Fibroblast of peridontal ligament (primary cell): Measurements from ENCODE around the gene TMEM98.
A peak's percentile ranks its signal among the peaks of the same experiment; 100 is the strongest.
"Not testable (repeated sequence)": the region's sequence is repeated elsewhere in the genome, so short reads cannot be mapped to it uniquely, and the experiment has no call there.

Source experiments
- DNase-seq: peaks from one replicate; pipeline ENCODE4 v3.0.0-alpha.2; 2010; ENCODE audit errors: extremely low read depth

Gene TMEM98, protein sequence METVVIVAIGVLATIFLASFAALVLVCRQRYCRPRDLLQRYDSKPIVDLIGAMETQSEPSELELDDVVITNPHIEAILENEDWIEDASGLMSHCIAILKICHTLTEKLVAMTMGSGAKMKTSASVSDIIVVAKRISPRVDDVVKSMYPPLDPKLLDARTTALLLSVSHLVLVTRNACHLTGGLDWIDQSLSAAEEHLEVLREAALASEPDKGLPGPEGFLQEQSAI

DNA sequence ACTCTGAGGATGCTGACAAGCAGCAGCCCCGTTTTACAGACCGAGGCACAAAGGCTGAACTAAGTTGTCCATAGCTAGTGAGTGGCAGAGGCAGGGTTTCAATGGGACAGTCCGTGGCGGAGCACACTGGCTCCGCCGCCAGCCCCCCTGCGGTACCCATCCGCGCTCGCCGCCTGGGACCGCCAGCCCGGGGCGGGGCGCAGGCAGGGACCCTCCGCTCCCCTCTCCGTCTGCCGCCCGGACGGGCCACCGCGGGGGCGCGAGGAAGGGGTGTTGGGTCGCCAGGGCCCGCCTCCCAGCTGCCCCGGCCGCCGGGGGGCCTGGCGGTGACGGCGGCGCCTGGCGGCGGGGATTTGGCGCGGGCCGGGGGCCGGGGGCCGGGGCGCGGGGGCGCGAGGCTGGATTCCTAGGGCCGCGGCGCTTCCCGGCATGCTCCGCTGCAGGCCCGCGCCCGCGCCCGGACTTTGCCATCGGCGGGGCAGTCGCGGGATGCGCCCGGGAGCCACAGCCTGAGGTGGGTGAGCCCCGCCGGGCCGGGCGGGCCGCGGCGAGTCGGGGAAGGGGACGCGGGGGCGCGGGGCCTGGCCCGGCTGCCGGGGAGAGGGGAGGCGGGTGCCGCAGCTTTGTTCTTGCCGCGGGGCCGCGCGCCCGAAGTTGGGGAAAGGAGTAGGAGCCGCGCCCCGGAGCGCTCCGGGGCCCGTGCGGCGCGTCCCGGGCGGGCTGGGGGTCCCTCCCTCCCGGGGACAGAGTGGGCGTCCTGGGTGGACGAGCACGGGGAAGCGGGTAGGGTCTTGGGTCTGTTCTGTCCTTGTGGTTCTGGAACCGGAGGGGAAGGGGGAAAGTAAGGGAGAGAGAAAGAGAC lies at the start of gene TMEM98:
Gene TMEM98 (plus strand): TSS at position 430 of the 862 bp plus-strand sequence. CDS start 3,376 bp downstream, outside the sequence.
- DNase-seq, result peak; percentile 23

DNA sequence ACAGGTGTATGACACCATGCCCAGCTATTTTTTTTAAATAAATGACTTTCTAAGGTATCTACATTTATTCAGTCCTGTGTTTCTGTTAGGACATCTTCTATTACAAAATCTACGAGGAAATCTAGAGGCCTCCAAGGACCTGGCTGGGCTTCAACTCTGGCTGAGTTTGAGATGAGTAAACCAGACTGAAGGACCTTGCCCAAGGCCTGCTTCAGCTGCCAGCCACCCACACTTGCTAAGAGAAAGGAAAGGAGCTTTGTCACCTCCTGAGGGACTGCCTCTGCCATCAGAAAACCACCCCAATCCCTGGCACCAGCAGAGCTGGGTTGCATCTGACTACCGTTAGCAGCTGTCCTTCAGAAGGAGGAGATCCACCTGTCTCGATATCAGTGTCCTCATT lies 49.7 kb upstream of the TMEM98 start:
- DNase-seq, result peak; percentile 70

DNA sequence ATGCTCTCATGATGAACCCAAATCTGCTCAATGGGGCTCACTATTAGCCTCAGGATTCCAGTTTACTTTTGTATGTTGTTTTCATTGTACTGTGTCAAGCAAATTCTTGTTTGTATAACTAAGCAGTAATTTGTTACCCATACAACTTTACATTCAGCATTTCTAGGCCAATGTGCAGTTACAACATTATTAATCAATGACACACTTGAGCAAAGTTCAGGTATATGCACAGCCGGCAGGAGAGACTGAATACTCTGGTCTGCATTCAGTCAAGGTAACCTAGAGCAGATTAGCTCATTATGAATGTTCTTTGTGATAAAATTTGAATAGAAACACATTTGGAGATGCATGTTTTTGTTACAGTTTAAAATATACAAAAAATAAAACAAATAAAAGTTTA lies 48.8 kb upstream of the TMEM98 start:
- no peak for DNase-seq

DNA sequence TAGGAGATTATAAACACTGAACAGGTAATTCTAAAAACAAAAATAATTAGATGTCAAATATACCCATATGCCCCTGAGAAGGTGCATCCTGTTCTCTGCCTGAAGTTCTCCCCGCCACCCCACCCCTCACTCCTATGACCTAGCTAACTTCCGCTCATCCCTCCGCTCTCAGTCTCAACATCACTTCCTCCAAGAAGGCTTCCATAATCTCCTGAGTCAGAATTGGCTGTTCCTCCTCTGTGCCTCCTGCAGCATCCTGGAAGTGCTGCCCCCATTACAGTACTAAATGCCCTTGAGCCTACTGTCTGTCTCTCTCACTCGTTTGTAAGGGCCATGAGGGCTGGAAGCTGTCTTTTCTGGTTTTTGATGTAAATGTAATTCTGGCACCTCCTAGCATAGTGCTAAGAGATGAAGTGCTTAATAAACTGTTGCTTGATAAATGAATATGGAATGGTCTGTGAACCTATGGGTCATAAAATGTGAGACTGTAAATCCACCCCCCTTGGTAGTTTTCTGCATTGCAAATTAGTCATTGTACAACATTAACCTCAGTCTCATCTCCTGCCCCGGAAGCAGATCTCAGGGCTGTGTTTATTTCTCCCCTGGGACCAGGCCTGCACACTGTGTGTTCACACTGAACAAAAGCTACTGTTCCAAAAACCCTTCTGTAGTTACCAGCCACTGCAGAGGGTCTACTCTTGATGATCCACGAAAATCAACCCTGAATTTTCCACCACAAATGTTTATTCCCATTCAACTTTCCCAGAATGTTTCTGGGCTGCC lies 47.1 kb upstream of the TMEM98 start:
- DNase-seq, result no peak

DNA sequence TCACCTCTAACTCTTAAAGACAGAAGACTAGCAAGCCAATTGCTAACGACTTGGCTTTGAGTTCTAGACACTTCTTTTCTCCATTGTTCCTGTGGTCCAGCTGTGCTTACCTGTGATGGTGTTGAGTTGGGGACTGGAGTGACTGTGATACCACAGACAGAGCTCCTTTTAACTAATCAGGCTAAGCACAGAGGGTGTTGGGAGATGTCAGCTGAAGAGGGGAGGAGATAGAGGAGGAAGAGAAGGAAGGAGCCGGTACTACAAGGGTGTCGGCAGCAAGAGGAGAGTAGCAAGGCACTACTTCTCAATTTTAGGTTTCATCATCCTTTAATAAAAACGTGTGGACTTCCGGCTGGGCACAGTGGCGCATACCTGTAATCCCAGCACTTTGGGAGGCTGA lies 45.9 kb upstream of the TMEM98 start:
- no peak for DNase-seq

DNA sequence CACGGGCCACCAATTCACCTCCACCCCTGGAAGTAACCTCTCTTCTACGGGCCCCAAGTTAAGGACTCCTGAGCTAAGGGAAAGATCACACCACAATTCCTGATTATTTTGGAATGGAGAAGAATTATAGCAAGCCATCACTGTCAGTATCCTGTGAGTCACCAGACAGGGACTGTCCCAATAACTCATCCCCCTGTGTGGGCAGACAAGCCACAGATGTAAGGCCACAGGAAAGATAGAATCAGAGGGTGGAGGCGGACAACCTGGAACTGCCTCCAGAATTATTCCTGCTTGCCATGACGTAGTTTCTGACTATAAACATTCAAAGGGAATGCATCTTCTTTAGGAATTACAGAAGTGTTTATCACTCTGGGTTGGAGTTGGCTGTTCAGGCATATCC lies 45.2 kb upstream of the TMEM98 start:
- DNase-seq, result no peak

DNA sequence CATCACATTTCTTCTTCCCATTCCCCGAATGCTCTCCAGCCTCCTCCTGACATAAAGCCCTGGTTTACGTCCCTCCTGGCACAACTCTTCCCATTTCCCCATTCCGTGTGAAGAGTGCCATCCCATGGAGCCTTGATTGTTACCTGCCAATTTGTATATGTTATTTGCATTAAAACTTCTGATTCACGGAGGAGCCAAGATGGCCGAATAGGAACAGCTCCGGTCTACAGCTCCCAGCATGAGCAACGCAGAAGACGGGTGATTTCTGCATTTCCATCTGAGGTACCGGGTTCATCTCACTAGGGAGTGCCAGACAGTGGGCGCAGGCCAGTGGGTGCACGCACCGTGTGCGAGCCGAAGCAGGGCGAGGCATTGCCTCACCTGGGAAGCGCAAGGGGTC lies 41.0 kb upstream of the TMEM98 start:
- not testable (repeated sequence) for DNase-seq

DNA sequence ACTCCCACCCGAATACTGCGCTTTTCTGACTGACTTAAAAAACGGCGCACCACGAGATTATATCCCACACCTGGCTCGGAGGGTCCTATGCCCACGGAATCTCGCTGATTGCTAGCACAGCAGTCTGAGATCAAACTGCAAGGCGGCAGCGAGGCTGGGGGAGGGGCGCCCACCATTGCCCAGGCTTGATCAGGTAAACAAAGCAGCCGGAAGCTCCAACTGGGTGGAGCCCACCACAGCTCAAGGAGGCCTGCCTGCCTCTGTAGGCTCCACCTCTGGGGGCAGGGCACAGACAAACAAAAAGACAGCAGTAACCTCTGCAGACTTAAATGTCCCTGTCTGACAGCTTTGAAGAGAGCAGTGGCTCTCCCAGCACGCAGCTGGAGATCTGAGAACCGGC lies 40.5 kb upstream of the TMEM98 start:
- not testable (repeated sequence) for DNase-seq

DNA sequence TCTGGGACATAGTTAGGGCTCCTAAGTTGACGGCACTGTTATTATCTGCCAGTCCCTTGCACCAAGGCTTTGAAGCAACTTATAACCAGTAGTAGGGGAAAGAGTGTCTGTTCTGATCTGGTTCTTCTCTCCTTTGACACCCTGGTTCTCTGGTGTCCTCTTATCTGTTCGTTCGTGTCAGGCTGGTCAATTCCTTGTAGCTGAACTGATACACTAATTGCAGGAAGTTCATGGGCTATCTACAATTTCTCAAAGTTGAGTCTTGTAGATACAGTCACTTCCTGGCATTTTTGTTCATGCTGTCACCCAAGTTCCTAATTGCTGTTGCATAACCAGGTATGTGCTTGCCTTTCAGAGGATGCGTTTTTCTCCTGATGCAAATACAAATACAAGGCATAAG lies 33.7 kb upstream of the TMEM98 start:
- DNase-seq, result no peak

DNA sequence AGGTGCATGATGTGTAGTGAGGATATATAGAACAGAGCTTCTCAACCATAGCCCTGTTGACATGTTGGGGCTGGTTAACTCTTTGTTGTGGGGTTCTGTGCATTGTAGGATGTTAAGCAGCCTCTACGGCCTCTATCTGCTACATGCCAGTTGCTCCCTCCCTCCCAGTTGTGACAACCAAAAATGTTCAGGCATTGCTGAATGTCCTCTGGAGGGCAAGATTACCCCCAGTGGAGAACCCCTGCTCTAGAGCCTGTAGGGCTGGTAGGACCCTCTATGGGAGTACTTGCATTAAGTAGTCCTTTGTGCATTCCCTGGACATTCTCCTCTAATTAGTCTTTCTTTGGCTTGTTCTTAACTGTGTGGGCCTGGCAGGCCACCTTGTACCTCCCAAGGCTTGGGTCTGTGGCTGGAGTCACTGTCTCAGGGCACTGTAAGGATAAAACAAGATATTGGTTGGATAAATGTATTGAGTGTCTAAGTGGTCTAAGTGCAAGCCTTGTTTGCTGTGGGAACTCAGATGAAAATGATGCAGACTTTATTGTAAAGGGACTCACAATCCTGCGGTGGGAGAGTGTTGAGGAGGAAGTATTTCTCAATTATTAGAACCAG lies 31.2 kb upstream of the TMEM98 start:
- DNase-seq, result no peak

DNA sequence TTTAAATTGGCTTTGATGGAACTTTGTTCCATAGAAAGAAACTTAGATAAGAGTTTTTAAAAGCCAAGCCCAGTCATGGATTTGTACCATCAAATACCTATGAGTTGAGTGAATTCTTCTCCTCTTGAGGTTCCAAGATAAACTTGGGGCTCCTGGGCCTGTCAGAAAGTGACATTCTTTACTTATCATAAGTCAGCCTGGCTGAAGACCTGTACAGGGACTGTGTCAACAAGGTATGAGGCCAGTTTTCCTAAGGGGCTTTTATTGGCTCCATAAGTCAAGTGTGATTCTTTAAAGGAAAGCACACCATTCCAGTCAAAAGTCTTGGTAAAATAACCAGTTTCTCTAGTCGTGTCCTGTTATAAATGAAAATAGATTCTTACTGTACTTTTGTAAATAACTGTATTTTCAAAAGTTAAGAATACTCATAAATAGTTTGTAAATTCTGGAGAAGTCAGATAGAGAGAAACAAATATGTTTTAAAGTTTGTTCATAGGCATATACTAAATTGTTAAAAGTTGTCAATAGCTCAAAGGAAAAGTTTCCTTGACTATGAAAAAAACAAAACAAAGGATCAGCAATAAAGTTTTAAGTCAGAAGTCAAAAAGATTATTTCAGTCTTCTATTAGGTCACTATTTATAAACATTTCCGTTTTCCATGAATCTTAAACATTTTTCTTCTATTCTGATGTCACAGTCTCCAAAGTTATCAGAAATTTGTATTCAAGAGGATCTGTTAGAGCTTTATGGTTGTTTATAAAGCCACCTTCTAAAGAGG lies 28.5 kb upstream of the TMEM98 start:
- no peak for DNase-seq

DNA sequence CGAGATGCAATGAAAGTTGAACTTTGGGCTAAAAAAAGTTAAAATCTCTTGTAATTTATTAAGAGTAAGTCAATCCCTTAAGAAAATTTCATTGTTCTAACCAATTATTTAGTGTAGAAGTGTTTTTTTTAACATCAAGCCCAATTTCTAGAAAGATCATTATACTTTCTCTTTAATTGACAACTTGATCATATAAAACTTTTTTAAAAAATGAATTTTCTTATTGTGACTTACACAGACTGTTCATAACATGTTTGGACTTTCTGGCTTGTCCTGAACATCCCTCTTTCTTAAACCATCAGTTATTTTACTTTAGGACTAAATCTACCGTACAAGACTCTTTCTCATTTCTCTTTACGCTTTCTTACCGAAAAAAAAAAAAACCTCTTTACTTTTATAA lies 26.2 kb upstream of the TMEM98 start:
- DNase-seq, result no peak

DNA sequence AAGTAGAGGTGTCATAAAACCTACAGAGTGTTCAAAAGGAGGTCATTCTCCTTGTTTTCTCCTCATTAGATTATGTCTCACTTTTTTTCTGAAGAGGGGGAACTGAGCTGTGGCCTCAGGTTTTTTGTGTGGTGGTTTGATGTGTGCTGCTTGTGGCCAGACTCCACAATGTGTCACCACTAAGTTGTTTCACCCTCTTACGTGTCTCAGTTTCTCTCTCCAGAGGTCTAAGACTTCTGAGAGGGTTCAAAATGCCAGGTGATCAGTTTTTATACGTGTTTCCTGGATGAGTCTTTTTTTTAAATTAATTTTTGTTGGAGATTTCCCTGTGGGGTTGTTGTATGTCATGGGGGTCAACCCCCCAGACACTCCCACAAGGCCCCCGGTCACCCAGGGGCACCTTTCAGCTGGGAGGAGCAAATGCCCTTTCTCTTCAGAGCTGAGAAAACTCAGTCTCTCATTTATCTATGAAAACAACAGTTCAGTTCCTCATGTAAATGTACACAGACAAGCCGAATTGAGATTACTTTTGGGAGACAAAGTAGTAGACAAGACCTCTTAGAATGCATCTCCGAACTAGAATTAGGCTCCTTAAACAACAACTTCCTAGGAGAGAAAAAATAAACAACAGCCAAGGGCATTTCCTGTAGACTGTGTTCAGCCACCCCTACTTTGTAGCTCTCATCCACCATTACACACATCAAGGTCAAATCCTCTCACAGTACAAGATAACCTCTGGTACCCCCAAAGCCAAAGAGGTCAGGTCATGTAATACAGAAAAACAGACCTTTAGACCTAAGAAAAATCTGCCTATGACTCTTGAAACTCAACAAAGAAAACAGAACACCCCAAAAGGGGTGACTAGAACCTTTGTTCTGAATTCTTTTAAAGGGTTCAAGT lies 23.9 kb upstream of the TMEM98 start:
- DNase-seq, result no peak

DNA sequence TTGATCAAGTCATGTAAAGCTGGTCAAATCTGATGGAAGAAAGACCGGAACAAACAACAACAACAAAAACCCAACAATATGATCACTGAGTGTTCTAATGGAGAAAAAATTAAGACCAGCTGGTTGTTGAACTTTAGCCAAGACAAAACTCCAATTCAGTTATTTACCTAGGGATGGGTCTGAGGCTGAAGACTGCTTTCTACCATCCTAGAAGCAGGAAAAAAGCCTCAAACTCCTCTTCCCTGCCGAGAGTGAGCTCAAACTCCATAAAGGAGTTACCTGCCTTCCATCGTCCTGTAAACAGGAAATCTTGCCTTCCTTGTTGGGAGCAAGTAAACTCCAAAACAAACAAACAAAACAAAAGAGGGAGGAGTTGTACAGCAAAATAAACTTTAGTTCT lies 23.1 kb upstream of the TMEM98 start:
- no peak for DNase-seq

DNA sequence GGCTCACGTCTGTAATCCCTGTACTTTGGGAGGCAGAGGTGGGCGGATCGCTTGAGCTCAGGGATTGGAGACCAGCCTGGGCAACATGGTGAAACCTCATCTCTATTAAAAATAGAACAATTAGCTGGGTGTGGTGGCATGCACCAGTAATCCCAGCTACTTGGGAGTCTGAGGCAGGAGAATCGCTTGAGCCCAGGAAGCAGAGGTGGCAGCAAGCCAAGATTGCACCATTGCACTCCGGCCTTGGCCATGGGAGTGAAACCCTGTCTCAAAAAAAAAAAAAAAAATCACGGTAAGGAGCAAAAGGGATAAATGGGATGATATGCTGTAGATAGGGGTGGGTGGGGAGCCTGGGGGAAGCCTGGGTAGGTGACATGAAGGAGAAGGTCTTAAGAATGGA lies 20.4 kb upstream of the TMEM98 start:
- DNase-seq, result no peak

DNA sequence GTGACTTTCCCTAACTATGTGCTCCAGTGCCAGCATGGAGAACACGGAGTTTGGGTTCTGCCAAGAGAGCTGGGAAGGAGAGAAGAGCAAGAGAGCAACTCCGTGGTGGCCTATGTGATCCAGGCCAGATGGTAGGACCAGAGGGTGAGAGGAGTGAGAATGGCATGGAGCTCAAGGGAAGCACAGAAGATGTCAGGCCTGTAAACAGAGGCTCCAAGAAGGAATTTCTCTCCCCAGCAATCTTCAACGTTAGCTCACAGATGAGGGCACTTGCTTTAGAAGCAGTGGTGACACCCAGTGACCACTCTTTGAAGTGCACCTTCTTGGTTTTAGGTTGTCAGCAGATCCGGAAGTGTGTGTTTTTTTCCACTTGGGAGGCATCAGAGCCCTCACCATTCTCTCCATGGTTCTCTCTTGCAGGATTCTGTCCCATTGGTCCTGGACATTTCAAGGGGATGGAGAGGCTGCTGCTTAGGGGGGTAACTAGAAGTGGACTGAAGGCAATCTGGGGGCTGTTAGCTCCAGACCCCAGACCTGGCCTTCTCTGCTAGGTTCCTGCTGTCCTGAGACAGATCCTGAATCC lies 18.1 kb upstream of the TMEM98 start:
- DNase-seq, result peak; percentile 91

DNA sequence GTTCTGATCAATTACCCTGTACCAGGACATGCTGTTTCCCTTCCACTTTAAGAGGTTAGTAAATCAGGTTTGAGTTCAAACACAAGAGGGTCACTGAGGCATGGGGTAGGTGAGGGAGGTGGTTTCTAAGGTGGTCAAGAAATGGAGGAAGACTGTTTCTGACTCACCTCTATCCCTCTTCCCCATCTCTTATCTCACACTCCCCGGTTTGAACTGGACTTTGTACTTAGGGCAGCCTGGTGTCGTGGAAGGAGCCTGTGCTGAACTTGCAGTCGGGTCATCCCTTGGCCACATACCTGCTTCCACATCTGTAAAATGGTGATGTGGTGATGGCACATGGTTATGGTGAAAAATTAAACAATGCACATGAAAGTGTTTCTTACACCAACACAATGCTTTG lies 17.2 kb upstream of the TMEM98 start:
- DNase-seq, result no peak

DNA sequence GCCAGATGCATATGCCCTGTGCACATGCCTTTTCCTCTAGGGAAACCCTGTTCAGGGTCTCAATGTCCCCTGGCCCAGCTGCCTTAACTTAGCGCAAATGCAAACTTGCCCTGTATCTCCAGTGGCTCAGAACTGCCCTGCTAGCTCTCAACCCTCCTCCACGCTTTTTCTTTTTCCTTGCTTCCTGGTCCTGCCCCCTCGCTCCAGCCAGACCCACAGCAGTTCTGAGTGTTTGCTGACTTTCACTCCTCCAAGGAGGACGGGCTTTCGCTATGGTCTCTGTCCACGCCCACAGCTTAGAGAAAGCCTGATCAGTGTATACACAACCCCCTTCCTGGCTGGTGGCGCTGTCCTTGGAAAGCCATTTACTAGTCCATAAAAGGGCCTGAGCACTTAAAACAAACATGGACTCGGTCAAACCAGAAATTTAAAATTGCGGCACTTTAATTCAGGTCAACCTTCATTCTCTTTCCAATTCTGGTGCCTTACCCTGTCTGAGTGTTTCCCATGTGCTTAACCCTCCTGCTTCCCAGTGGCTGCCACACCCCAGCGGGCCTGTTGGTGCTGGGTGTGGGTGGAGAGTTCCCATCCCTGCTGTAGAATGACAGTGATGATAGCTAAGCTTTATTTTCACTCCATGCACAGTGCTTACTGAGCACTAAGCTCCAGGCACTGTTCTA lies 15.6 kb upstream of the TMEM98 start:
- DNase-seq, result peak; percentile 78

DNA sequence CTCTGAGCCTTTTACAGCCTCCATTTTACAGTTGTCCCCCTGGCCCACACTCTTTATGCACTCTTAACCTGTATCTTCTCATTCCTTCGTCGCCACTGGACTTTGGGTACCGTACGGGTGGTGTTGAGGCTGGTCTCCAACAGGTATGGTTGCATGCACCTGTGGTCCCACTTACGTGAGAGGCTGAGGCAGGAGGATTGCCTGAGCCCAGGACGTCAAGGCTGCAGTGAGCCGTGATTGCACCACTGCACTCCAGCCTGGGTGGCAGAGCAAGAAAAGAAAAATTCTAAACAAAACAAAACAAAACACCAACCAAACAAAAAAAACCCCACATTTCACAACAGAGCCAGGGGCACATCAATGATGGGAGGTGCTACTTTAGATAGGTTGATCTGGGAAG lies 14.4 kb upstream of the TMEM98 start:
- no peak for DNase-seq
